Astrocyte (in vitro differentiated cells and primary cell): Measurements from ENCODE around the gene CCDC91.

Experiments
- CTCF ChIP-seq: IDR thresholded peaks from 2 replicates; pipeline ENCODE4 v1.5.1; 2011; ENCODE audit warnings: low read depth, mild to moderate bottlenecking, inconsistent platforms, low read length, moderate library complexity; ENCODE audit not compliant: insufficient read depth
- EZH2 ChIP-seq: IDR thresholded peaks from 2 replicates; pipeline ENCODE4 v1.6.1; 2012; ENCODE audit warnings: mild to moderate bottlenecking, low read length, inconsistent platforms; ENCODE audit not compliant: insufficient read depth

- no peak for TF ChIP-seq CTCF
- TF ChIP-seq EZH2: no peak
Measured at GRCh38 chr12:28144059-28144458, 46.2 kb upstream of the CCDC91 start.
